Ovary (tissue), 3 donors: ENCODE results near the gene HEXD.

Experiments used
- EP300 ChIP-seq: sonication (generic); formaldehyde crosslinking; IDR thresholded peaks from one replicate; pipeline ENCODE4 v1.6.1; 2017; ENCODE audit warnings: antibody characterized with exemption
- TF ChIP-seq, protein P1 (sequence below), 3 donors: fragments of 450-650 bp in 2 of 3; fragments of 200-600 bp in 1 of 3; IDR thresholded peaks; one replicate each; pipeline versions ENCODE4 v1.5.1 to v1.8.0; 2016 to 2022; ENCODE audit warnings: antibody characterized with exemption in 3 of 3, mild to moderate bottlenecking in 1 of 3
- donor health status: DM: no; HTN: no; CAD: no.

DNA sequence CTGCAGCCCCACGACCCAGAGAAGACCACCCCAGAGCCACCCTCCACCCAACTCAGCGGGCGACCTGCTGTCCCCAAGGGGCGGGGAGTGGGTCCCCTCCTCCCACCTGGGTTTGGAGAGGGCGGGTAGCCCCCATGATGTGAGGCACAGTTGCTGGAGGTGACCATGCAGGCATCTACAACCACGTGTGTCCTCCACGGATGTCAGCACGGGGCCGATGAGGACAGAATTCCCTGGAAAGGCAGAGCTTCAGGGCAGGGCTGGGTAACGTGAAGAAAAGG, 39.5 kb upstream of the HEXD start:
- TF ChIP-seq, protein P1, sequence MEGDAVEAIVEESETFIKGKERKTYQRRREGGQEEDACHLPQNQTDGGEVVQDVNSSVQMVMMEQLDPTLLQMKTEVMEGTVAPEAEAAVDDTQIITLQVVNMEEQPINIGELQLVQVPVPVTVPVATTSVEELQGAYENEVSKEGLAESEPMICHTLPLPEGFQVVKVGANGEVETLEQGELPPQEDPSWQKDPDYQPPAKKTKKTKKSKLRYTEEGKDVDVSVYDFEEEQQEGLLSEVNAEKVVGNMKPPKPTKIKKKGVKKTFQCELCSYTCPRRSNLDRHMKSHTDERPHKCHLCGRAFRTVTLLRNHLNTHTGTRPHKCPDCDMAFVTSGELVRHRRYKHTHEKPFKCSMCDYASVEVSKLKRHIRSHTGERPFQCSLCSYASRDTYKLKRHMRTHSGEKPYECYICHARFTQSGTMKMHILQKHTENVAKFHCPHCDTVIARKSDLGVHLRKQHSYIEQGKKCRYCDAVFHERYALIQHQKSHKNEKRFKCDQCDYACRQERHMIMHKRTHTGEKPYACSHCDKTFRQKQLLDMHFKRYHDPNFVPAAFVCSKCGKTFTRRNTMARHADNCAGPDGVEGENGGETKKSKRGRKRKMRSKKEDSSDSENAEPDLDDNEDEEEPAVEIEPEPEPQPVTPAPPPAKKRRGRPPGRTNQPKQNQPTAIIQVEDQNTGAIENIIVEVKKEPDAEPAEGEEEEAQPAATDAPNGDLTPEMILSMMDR (IDR thresholded peaks at IDR 0.05): no peak
- no peak for TF ChIP-seq EP300
